KOPT-K1 (cell line): ENCODE data around the gene PPM1M.
A peak's percentile ranks its signal among the peaks of the same experiment; 100 is the strongest.

Experiments used
- H3K27ac ChIP-seq: fragments of 200-600 bp; sonication (generic); 2 replicates; pipeline ENCODE4 v1.5.1; 2016; ENCODE audit warnings: antibody characterized with exemption, mild to moderate bottlenecking, low read depth, low read length; ENCODE audit not compliant: poor library complexity, severe bottlenecking
- H3K36me3 ChIP-seq: fragments of 200-600 bp; sonication (generic); 2 replicates; pipeline ENCODE4 v1.5.1; 2017; ENCODE audit warnings: antibody characterized with exemption, mild to moderate bottlenecking, low read length, moderate library complexity; ENCODE audit not compliant: insufficient read depth
- H3K9me3 ChIP-seq: fragments of 200-600 bp; sonication (generic); 2 replicates; pipeline ENCODE4 v1.5.1; 2017; ENCODE audit warnings: antibody characterized with exemption, low read length, mild to moderate bottlenecking; ENCODE audit not compliant: insufficient read depth, poor library complexity, severe bottlenecking

Gene PPM1M

GRCh38 chr3:52232279-52233107, 13.1 kb upstream of the PPM1M start:
- no peaks in the 10 kb centered on the region for H3K9me3 ChIP-seq
- peak overlapping the region; percentile 40 for H3K27ac ChIP-seq
- peaks cover 79% of the 10 kb centered on the region for H3K36me3 ChIP-seq

DNA sequence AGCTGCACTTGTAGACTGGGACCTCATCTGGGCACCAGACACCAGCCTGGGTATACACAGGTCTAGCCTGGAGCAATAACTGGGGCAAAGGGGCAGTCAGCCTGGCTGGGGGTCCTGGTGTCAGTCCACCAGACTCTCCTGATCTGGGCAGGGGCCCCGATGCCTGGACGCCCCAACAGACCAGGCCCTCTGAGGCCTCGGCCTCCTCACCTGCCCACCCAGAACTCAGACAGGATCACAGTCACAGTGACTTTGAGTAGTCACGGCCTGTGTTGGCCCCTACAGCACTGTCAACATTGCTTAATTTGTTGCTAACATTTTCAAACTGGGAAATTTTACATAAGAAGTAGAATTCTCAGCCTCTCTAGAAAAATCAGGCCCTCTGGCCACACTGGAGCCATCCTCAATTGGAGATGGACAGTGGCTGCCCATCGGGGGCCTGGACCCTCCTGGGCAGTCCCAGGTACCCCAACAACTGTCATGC, 12.4 kb upstream of the PPM1M start:
- H3K36me3 ChIP-seq, result peaks cover 73% of the 10 kb centered on the region
- H3K9me3 ChIP-seq, result no peaks in the 10 kb centered on the region
- H3K27ac ChIP-seq, result peak overlapping the region; percentile 40

GRCh38 chr3:52233968-52234367, 11.6 kb upstream of the PPM1M start:
- H3K36me3 ChIP-seq, result peaks cover 66% of the 10 kb centered on the region
- H3K27ac ChIP-seq, result no peak overlapping the region
- H3K9me3 ChIP-seq, result no peaks in the 10 kb centered on the region

DNA sequence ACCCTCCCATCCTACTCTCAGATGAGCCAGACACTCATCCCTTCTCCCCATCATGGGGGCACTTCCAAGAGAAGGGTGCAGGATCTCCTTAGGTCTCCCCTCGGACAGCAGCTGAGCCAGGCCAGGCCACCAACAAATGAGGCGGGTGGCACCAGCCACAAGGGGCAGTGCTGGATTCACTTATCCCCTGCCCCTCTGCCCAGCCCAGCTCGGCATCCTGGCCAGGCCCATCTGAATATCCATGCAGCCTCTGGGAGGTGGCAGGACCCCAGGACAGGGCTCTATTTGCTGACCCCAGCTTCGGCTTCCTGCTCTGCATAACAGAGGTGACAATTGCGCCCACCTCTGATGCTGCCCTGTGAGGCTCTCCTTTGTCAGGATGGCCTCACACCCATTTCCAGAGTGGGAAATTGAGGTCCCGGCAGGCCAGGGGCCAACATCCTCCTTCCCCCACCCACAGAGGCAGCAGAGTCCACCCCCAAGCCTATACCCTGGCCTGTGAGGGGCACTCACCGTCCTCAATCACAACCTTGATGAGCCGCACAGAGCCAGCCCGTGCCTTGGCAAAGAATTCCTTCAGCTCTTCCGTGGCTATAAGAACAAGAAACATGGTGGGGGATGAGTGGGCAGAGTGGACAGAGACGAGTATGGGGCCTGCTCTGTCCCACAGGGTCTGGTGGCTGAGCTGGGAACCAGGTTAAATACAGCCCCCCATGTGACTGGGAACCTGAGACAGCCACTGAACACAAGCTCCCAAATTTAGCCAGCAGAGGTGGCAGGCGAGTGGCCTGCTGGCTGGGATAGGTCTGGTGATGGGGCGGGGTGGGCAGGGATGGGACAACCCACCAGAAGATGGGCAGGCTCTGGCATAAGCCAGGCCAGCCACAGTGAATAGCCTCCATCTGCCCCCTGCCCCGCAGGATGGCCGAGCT, 10.8 kb upstream of the PPM1M start:
- no peak overlapping the region for H3K27ac ChIP-seq
- H3K36me3 ChIP-seq, result peaks cover 58% of the 10 kb centered on the region
- H3K9me3 ChIP-seq, result no peaks in the 10 kb centered on the region

DNA sequence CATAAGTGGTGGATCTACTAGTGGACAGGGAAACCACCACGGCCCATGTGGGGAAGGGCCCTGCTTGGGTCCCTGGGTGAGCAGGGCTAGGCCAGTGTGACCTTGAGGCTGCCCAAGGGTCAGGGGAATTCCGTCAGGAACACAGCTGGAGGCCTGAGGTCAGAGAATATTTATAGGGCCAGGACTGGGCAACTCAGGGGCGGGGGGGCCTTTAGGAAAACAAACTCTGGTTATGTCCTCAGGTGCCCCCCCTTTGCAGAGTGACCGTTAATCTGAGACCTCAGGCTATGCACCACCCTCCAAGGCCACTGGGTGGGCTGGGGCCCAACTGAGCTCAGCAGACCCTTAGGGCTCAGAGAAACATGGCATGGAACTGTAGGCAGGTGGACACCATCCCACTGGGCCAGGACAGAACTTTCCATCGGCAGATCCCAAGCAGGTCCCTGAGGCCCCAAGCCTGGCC, 9.1 kb upstream of the PPM1M start:
- Histone ChIP-seq H3K36me3 (peaks cover 41% of the 10 kb centered on the region), H3K27ac (no peak overlapping the region), H3K9me3 (no peaks in the 10 kb centered on the region)

DNA sequence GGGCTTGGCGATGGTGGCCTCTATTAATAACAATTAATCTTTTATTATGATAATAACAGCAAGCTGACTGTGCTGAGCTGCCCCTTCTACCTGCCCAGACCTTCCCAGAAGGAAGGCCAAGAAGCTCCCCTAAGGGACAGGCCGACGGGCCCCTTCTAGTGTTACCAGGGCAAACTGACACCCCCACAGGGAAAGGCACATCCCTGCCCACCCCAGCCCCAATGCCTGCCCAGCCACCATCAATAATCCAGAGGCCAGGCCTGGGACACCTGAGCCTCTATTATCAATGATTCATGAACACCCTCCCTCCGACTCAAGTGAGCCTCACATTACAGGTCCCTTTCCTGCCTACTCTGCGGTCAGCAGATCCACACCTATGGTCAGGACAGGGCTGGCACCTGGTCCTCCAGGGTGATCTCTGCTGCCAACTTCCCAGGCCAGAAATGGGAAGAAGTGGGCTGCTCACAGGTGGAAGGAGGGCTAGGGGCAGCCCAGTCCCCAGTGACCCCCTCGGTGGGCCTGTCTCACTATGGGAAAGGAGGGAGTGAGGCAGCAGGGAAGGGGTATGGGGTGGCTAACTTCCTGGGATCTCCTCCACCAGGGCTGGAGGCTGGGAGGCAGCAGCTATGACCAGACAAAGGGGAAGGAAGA, 8.4 kb upstream of the PPM1M start:
- H3K27ac ChIP-seq, result peak overlapping the region; percentile 22
- peaks cover 35% of the 10 kb centered on the region for H3K36me3 ChIP-seq
- no peaks in the 10 kb centered on the region for H3K9me3 ChIP-seq

- Histone ChIP-seq H3K36me3 (peaks cover 29% of the 10 kb centered on the region), H3K27ac (peak overlapping the region; percentile 93), H3K9me3 (no peaks in the 10 kb centered on the region)
Measured at GRCh38 chr3:52237657-52238172, 7.8 kb upstream of the PPM1M start.

DNA sequence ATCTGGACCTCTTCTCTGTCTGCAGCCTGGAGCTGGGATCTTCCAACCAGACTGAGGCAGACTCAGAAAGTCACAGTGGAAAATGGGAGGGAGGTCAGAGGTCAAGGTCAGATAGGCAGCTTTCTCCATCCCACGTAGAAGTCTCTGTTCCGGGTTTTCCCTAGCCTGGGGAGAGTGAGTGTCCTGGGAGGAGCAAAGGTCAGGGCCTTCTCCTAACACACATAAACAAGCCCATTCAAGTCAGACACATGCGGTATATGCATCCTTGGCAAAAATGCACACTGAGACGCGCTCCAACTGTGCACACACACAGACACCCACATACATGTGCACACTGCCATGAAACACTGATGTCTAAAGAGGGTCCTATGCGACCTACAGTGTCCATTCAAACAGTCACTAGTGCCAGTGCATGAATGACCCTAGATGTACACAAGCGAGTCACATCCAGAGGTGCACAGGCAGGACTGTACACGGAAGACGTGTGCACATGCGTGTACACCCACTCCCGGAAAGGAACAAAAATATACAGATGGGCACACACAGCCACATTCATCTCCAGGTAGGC, 7.3 kb upstream of the PPM1M start:
- no peaks in the 10 kb centered on the region for H3K9me3 ChIP-seq
- H3K27ac ChIP-seq, result peak overlapping the region; percentile 93
- peaks cover 23% of the 10 kb centered on the region for H3K36me3 ChIP-seq

GRCh38 chr3:52238761-52239701, 6.5 kb upstream of the PPM1M start, which contains the start of gene TWF2:
Gene TWF2 (minus strand): TSS chr3:52239158. CDS start chr3:52239016, 142 bp downstream.
- Histone ChIP-seq H3K36me3 (peaks cover 18% of the 10 kb centered on the region), H3K27ac (peak within 1 kb of the TSS; percentile 93), H3K9me3 (no peaks in the 10 kb centered on the region)

DNA sequence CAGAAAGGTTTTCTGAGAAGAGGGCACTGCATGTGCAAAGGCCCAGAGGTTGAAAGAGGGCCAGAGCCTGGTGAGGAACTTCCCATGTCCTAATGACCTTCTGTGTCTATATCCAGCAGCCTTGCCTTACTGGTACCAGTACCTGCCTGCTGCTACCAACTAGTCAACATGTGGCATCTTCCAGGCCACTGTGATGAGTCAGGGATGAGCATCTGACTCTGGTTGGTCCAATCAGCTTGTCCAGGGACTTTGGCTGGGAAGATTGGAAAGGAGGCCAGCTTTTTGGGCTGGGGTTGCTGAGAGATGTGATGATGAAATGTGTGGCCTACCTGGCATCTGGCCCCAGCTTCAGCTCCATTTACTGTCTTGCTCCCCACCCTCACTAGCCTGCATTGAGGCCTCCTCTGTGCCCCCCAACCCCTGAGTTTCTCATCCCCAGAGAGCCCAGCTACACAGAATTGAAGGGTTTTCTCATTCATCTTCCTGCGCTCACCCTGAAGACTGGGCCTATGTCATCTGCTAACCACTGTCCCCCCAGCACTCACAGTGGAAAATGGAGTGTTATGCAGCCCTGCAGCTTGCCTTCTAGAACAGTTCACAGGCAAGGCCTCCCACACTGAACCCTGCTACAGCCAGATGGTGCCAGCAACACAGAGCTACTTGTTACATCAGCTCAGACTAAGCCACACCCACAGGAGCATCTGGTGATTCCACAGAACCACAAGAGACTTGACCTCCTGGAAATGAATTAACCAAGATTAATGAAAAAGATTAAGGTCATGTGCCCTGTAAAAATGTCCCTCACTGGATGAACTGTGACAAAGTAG, 5.3 kb upstream of the PPM1M start:
- no peaks in the 10 kb centered on the region for H3K9me3 ChIP-seq
- H3K36me3 ChIP-seq, result peaks cover 6% of the 10 kb centered on the region
- H3K27ac ChIP-seq, result peak overlapping the region; percentile 93

- Histone ChIP-seq H3K27ac (peak overlapping the region; percentile 93), H3K9me3 (no peaks in the 10 kb centered on the region), H3K36me3 (no peaks in the 10 kb centered on the region)
Measured at GRCh38 chr3:52240886-52241370, 4.6 kb upstream of the PPM1M start.

DNA sequence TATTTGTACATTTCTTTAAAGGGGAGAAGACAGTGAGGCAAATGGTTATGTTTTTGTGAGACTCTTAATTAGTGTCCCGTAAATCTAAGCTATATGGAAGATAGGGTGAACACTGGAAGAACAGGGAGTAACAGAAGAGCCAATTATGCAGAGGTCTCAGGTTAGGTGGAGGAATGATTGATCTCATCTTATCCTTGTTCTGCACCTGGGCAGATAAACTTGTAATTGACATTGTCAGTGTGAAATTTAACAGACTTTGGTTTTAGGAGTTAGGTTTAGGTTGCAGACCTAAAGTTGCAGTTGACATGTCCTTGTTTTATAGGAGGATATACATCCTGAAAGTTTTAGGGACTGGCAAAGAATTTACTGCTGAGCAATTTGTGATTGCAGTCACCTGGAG, 3.5 kb upstream of the PPM1M start:
- no peak overlapping the region for H3K27ac ChIP-seq

More for the DNA sequence above, 3.5 kb upstream of the PPM1M start:
- no peaks in the 10 kb centered on the region for H3K36me3 ChIP-seq
- H3K9me3 ChIP-seq, result no peaks in the 10 kb centered on the region
